Cardiac fibroblast (primary cell): ENCODE measurements around the gene DGKD.
A peak's percentile ranks its signal among the peaks of the same experiment; 100 is the strongest.

Source experiments
- DNase-seq, 2 donors: peaks; one replicate each; pipeline versions ENCODE4 v3.0.0 to v3.0.0-alpha.2; 2010; ENCODE audit warnings: low read depth in 2 of 2
- H3K4me3 ChIP-seq, 2 donors: replicated peaks in 1 of 2; 1 replicate in 1 of 2; 2 replicates in 1 of 2; pipeline ENCODE4 v1.5.1; 2011; ENCODE audit warnings: low read depth in 2 of 2, low read length in 2 of 2, mild to moderate bottlenecking in 2 of 2, moderate library complexity in 1 of 2
- CTCF ChIP-seq: IDR thresholded peaks from one replicate; pipeline ENCODE4 v1.5.1; 2011; ENCODE audit warnings: low read depth, mild to moderate bottlenecking, low read length, inconsistent platforms

DGKD gene

GRCh38 chr2:233346930-233347329 lies 7.4 kb upstream of the DGKD start:
- TF ChIP-seq CTCF, result no peak
- no peak for DNase-seq
- no peak overlapping the region for H3K4me3 ChIP-seq

GRCh38 chr2:233349005-233349998 lies 5.0 kb upstream of the DGKD start:
- peak; percentile 31 for DNase-seq
- no peak for TF ChIP-seq CTCF
- no peak overlapping the region for H3K4me3 ChIP-seq

GRCh38 chr2:233350708-233351107 lies 3.6 kb upstream of the DGKD start:
- DNase-seq, result peak; percentile 71 to 93
- H3K4me3 ChIP-seq, result no peak overlapping the region
- peak; percentile 25 for TF ChIP-seq CTCF

GRCh38 chr2:233351423-233351822 lies 2.9 kb upstream of the DGKD start:
- peak in 1 of 2 donors; percentile 49 for DNase-seq
- TF ChIP-seq CTCF, result no peak
- no peak overlapping the region for H3K4me3 ChIP-seq

- no peak overlapping the region for H3K4me3 ChIP-seq
- DNase-seq, result no peak
- TF ChIP-seq CTCF, result no peak
Observed at GRCh38 chr2:233352141-233352842, 2.0 kb upstream of the DGKD start.

- no peak for TF ChIP-seq CTCF
- no peak overlapping the region for H3K4me3 ChIP-seq
- DNase-seq, result no peak
Observed at GRCh38 chr2:233353101-233353768, 1.1 kb upstream of the DGKD start.
